NOMO-1 treated with dmso at 0.1 percent for 144 hours (cell line): ENCODE measurements around the gene S100A2.
"Not testable (repeated sequence)": the region's sequence is repeated elsewhere in the genome, so short reads cannot be mapped to it uniquely, and the experiment has no call there.

ENCODE experiments used
- DNase-seq: peaks from one replicate; lab custom pipeline; 2025; ENCODE audit not compliant: unreplicated experiment; lab: John Stamatoyannopoulos, UW

S100A2 gene

DNA sequence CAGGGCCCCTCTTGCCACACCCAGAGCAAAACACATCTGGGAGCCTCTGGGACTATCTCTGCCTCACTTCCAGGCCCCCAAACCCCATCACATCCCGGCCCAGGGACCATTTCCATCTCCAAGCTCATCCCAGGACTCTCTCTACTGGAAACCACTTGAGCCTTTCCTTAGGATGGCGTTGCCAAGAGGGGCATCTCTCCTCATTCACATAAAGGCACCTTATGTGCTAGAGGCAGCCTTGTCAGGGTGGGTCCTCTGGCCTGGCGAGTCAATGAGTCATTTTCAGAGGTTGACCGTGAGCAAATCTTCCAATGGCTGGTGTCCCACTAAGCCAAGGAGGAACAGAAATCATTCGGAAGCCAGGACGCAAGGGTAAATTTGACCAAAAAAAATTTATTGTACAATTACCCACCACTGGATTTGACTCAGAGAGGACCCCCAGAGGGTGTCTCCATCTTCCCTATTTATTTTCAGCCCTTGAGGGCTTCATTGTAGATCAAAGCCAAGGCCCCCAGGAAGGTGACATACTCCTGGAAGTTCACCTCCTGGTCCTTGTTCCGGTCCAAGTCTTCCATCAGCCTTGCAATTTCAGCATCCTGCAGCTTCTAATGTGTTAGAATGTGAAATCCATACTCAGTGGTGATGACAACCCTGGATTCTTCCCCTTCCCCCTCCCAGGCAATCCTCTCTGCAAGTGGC is 31.3 kb downstream of the S100A2 start:
- DNase-seq: no peak

- no peak for DNase-seq
Measured at GRCh38 chr1:153533689-153534201, 31.9 kb downstream of the S100A2 start.

- peak; percentile 61 for DNase-seq
Measured at GRCh38 chr1:153532769-153533599, 32.7 kb downstream of the S100A2 start.

DNA sequence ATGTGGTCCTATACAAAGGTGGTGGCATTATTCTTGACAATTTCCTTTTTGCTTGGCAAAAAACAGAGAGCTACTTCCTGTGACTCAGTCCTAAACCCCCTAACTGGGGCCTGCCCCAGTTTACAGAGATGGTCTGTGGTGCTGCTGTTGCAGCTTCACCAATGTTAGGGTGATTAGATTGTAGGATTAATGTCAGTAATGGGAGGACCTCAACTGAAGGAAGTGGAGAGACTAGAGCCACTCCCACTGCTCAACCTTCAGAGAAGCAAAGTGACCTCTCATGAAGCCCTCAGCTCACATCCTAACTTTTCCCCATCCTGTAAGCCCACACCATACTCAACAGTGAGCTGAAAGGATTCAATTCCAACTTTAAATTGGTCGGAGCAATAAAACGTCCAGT is 33.5 kb downstream of the S100A2 start:
- DNase-seq: no peak

- DNase-seq: no peak
Measured at GRCh38 chr1:153531638-153532037, 34.0 kb downstream of the S100A2 start.

- DNase-seq: no peak
Measured at GRCh38 chr1:153527683-153528040, 38.0 kb downstream of the S100A2 start.

DNA sequence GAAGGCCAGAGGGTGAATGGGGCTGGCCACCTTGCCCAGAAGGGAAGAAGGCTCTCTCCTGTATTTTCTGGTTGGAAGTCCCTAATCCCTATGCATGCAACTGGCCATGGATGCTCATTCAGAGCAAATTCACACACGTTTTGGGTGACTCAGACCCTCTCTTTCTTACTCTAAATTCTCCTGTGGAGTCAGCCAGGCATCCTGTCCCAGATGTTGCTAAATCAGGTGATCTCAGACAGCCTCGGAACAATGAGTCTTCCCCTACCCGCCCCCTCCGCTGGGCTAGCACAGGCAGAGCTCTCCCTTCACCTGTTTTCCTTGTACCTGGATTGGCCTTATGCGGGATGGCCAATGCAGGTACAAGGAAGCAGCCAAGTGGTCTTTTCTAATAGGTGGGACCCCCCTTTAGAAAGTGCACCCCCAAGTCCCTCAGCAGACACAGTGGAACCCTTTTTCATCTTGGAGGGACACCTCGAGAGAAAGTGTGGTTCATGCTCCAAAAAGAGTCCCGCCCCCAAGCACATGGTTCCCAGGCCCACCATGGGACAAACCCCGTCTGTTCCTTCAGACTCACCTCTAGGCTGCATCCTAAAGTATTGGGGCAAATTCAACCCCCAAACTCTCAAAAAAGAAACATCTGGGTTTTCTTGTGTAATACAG is 38.5 kb downstream of the S100A2 start:
- no peak for DNase-seq

GRCh38 chr1:153526132-153526543 is 39.5 kb downstream of the S100A2 start:
- DNase-seq: no peak

DNA sequence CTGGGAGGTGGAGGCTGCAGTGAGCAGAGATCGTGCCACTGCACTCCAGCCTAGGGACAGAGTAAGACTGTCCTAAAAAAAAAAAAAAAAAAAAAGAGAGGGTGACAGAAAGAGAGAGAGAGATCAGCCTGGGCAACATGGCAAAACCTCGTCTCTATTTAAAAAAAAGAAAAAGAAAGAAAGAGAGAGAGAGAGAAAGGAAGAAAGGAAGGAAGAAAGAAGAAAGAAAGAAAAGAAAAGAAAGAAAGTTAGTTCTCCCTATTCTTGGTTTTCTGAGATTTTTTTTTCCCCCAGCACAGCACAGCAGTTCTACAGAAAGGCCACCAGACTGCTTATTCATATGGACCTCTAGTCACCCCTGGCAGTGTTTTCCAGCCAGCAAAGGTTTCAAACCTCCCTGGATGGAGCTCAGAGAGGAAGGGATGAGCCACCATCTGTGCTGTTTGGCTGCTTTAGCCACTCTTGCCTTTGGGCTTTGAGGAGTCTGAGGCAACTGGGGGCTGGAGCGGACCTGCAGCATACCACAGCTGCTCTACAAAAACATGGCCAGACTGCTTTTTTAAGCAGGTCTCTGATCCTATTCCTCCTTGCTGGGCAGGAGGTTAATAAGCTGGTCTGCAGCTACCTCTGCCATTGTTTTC is 40.4 kb downstream of the S100A2 start:
- DNase-seq: no peak

DNA sequence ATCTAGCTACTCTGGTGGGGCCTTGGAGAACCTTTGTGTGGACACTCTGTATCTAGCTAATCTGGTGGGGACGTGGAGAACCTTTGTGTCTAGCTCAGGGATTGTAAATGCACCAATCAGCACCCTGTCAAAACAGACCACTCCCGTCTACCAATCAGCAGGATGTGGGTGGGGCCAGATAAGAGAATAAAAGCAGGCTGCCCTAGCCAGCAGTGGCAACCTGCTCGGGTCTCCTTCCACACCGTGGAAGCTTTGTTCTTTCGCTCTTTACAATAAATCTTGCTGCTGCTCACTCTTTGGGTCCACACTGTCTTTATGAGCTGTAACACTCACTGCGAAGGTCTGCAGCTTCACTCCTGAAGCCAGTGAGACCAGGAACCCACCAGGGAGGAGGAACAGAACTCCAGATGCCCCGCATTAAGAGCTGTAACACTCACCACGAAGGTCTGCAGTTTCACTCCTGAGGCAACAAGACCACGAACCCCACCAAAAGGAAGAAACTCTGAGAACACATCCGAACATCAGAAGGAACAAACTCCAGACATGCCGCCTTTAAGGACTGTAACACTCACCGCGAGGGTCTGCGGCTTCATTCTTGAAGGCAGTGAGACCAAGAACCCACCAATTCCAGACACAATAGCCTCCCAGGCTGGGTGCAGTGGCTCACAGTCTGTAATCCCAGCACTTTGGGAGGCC is 43.1 kb downstream of the S100A2 start:
- not testable (repeated sequence) for DNase-seq

DNA sequence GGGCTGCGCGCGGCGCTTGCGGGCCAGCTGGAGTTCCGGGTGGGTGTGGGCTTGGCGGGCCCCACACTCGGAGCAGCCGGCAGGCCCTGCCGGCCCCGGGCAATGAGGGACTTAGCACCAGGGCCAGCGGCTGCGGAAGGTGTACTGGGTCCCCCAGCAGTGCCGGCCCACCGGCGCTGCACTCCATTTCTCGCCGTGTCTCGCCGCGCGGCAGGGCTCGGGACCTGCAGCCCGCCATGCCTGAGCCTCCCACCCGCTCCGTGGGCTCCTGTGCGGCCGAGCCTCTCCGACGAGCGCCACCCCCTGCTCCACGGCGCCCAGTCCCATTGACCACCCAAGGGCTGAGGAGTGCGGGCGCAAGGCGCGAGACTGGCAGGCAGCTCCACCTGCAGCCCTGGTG is 43.8 kb downstream of the S100A2 start:
- DNase-seq: not testable (repeated sequence)

DNA sequence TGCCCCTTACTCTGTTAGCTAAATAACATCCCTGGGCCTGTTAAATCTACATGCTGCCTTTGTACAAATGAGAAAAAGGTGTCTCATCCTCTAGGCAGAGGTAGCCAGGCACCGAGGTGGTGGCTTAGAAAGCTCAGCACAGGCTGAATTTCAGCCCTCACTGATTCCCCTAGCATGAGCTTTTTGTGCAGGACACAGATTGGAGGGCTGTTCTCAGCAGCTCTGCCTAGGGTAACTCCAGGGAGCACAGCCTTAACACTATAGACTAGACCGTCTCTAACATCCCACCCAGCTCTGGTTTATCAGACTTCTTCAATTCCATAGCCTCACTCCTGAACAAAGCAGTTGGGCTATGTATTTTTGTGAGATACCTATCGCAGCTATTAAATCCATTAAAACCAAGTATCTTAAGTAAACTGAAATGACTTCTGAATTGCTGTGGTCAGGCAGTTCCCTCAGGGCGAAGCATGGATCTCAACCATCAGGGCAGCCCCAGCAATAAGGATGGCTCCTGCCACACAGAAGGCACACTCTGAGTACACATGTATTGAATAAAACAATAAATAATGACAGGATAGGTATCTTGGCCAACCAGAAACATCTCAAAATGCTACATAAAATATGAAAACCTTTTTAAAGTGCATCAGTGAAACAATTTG is 44.7 kb downstream of the S100A2 start:
- no peak for DNase-seq

GRCh38 chr1:153520137-153520691 is 45.4 kb downstream of the S100A2 start:
- not testable (repeated sequence) for DNase-seq

DNA sequence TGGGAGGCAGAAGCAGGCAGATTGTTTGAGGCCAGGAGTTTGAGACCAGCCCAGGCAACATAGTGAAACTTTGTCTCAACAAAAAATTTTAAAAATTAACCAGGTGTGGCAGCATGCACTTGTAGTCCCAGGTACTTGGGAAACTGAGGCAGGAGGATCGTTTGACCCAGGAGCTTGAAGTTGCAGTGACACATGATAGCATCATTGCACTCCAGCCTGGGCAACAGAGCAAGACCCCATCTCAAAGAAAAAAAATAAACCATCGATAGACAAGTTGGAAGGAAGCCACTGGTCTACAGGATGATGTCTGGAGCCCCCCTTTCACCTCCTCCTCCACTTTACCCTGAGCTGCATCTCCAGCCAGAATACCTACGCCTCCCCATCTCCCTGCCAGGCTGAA is 46.4 kb downstream of the S100A2 start:
- no peak for DNase-seq

- DNase-seq: peak; percentile 52
Measured at GRCh38 chr1:153515504-153516394, 49.9 kb downstream of the S100A2 start.

DNA sequence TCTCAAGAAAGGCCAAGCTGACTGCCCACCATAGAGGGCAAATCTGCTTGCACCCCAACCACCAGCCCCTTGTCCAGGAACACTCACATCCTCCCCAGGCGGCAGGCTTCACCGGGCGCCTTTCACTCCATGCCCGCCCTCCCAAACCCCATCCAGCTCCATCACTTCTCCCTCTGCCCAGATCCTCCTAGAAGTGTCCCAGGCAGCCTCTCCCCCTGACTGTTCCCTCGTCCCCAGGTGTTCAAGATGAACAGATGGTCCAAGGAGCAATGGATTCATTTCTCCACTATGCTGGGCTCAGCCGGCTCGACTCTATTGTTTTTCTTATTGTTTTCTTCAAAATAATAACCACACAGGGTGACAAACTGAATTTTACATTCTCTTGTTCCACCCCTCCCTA is 52.0 kb downstream of the S100A2 start:
- no peak for DNase-seq

- no peak for DNase-seq
Measured at GRCh38 chr1:153513023-153513422, 52.6 kb downstream of the S100A2 start.
